K562 (cell line): ENCODE measurements around the gene USP46. TPM values are rescaled to one million over a fixed set of nuclear protein-coding genes. Genes with fewer than 3 reads are reported as not detected.
A peak's percentile ranks its signal among the peaks of the same experiment; 100 is the strongest.

Source experiments
- ATAC-seq: fragments of 200-7000 bp; cut with Tn5 transposase; 3 replicates; pipeline ENCODE4 v1.9.1; 2020; ENCODE audit warnings: moderate library complexity
- BruUV-seq: library from RNA; stranded (reverse); fragments of 400-500 nt; replicated peaks from 2 replicates; lab custom pipeline; 2021; lab: Mats Ljungman, UMichigan
- CTCF ChIA-PET: fragments of 300-600 bp; formaldehyde crosslinking; extraction: SDS; loops from one replicate; lab custom pipeline; 2021; ENCODE audit warnings: low intra/inter-chr PET ratio; lab: Yijun Ruan, JAX
- POLR2A ChIA-PET: fragments of 300-600, 350-650 bp; sonication (Branson Sonifier 250); formaldehyde crosslinking; extraction: SDS; loops from one replicate; lab custom pipeline; 2021; ENCODE audit warnings: antibody characterized with exemption, inconsistent platforms; lab: Yijun Ruan, JAX
- DNase-seq, 4 experiments: peaks; one replicate each; pipeline versions ENCODE4 v3.0.0 to v3.0.0-alpha.2; 2011 to 2018; ENCODE audit warnings: low spot score in 3 of 4, mixed read lengths in 3 of 4; ENCODE audit errors: extremely low read depth in 1 of 4
- FAIRE-seq: peaks from 2 replicates; lab custom pipeline; 2011; peaks lifted over from hg19 to GRCh38; lab: Jason Lieb, UNC
- H2AFZ ChIP-seq: 2 replicates; pipeline ENCODE4 v1.6.0; 2011; ENCODE audit warnings: low read depth, low read length, control low read depth, inconsistent platforms
- H3K27ac ChIP-seq: fragments of 200-600 bp; 3 replicates; pipeline ENCODE4 v1.8.0; 2011; ENCODE audit warnings: low read depth, mild to moderate bottlenecking, control low read depth, inconsistent platforms, low read length, moderate library complexity, mixed read lengths; ENCODE audit errors: extremely low read depth
- H3K27me3 ChIP-seq, 2 experiments: fragments of 300-600 bp in 1 of 2; 2 replicates in 1 of 2; 3 replicates in 1 of 2; pipeline versions ENCODE4 v1.6.0 to v1.8.0; 2011; ENCODE audit warnings: inconsistent platforms in 2 of 2, low read length in 2 of 2, mild to moderate bottlenecking in 1 of 2, mixed read lengths in 1 of 2, moderate library complexity in 1 of 2; ENCODE audit not compliant: control insufficient read depth in 2 of 2, insufficient read depth in 2 of 2
- H3K36me3 ChIP-seq: fragments of 300-600 bp; 3 replicates; pipeline ENCODE4 v1.8.0; 2011; ENCODE audit warnings: mild to moderate bottlenecking, low read length, inconsistent platforms; ENCODE audit not compliant: control insufficient read depth, insufficient read depth
- H3K4me1 ChIP-seq, 2 experiments: fragments of 200-600 bp in 1 of 2; replicated peaks in 1 of 2; 2 replicates in 1 of 2; 3 replicates in 1 of 2; pipeline versions ENCODE4 v1.5.1 to v1.8.0; 2011; ENCODE audit warnings: inconsistent platforms in 2 of 2, low read length in 2 of 2, mild to moderate bottlenecking in 1 of 2, mixed read lengths in 1 of 2, moderate library complexity in 1 of 2; ENCODE audit not compliant: control insufficient read depth in 2 of 2, insufficient read depth in 2 of 2
- H3K4me2 ChIP-seq: 2 replicates; pipeline ENCODE4 v1.6.1; 2011; ENCODE audit warnings: low read length, control low read depth, inconsistent platforms, mixed read lengths; ENCODE audit not compliant: insufficient read depth
- H3K4me3 ChIP-seq: fragments of 200-600 bp; sonication (generic), shearing (Covaris generic); 2 replicates; pipeline ENCODE4 v1.5.1; 2016; ENCODE audit warnings: control low read depth, inconsistent platforms
- H3K79me2 ChIP-seq: fragments of 200-600 bp; 3 replicates; pipeline ENCODE4 v1.8.0; 2011; ENCODE audit warnings: low read length, inconsistent platforms; ENCODE audit not compliant: control insufficient read depth, insufficient read depth
- H3K9ac ChIP-seq, 2 experiments: 2 replicates each; pipeline versions ENCODE4 v1.6.0 to v1.6.1; 2011; ENCODE audit warnings: low read depth in 2 of 2, low read length in 2 of 2, control low read depth in 1 of 2, inconsistent platforms in 1 of 2, mild to moderate bottlenecking in 1 of 2, mixed read lengths in 1 of 2; ENCODE audit not compliant: insufficient read depth in 1 of 2
- H3K9me1 ChIP-seq: one replicate; pipeline ENCODE4 v1.6.0; 2011; ENCODE audit warnings: inconsistent platforms, mild to moderate bottlenecking, low read length, moderate library complexity; ENCODE audit not compliant: control insufficient read depth, insufficient read depth
- H3K9me3 ChIP-seq: replicated peaks from 2 replicates; pipeline ENCODE4 v1.5.1; 2011; ENCODE audit warnings: low read depth, low read length, inconsistent platforms; ENCODE audit not compliant: control insufficient read depth, insufficient read depth
- H4K20me1 ChIP-seq: replicated peaks from 2 replicates; pipeline ENCODE4 v1.6.1; 2011; ENCODE audit warnings: low read length, inconsistent platforms, mixed read lengths; ENCODE audit not compliant: control insufficient read depth, insufficient read depth
- MAFF ChIP-seq: IDR thresholded peaks from 2 replicates; pipeline ENCODE4 v1.6.1; 2012; ENCODE audit warnings: low read length, improper control_type of control experiment
- RAD21 ChIP-seq, 2 experiments: fragments of 250-450 bp in 1 of 2; fragments of 450-650 bp in 1 of 2; sonication (Bioruptor Pico) in 1 of 2; formaldehyde crosslinking in 1 of 2; IDR thresholded peaks in 1 of 2; conservative IDR thresholded peaks in 1 of 2; 2 replicates each; pipeline versions ENCODE4 v1.4.0 to v1.8.0; 2020 to 2022; ENCODE audit warnings: mild to moderate bottlenecking in 2 of 2, moderate library complexity in 1 of 2
- RCOR1 ChIP-seq, 2 experiments: IDR thresholded peaks; 2 replicates each; pipeline ENCODE4 v1.6.1; 2012; ENCODE audit warnings: low read depth in 2 of 2, low read length in 2 of 2, borderline replicate concordance in 1 of 2, improper control_type of control experiment in 1 of 2
- THRAP3 ChIP-seq: fragments of 450-650 bp; IDR thresholded peaks from 2 replicates; pipeline ENCODE4 v1.6.1; 2016; ENCODE audit warnings: mild to moderate bottlenecking, inconsistent platforms, borderline replicate concordance
- ZFP1 ChIP-seq: fragments of 450-650 bp; formaldehyde crosslinking; IDR thresholded peaks from 2 replicates; pipeline ENCODE4 v1.4.0; 2020; ENCODE audit warnings: mild to moderate bottlenecking, mixed read lengths
- WGBS: fragments of 100-300 bp; shearing (Covaris generic); methylation state at CpG from one replicate; pipeline ENCODE4 v1.1.6; 2016; ENCODE audit warnings: low coverage, mixed read lengths; ENCODE audit not compliant: insufficient coverage; ENCODE audit errors: missing lambda C conversion rate; 5-methylcytosine and 5-hydroxymethylcytosine counted together
- in situ Hi-C: fragments of 300-500 bp; cut with MboI; formaldehyde crosslinking; loops from 4 replicates; pipeline ENCODE4 v1.15.0; 2018; ENCODE audit warnings: inconsistent platforms, mixed read lengths
- intact Hi-C: fragments of 100-400 bp; cut with micrococcal nuclease; formaldehyde crosslinking; loops from 2 replicates; pipeline ENCODE4 v1.14.2; 2022
- polyA plus RNA-seq, 8 experiments: library from polyadenylated mRNA; depleted of rRNA in 4 of 8; stranded (reverse) in 5 of 8; unstranded in 3 of 8; fragments of >200 nt; fragmentation: Nextera tagmentation in 2 of 8; fragmentation: Illumina TruSeq in 1 of 8; extraction: Ambion mirVana in 2 of 8; extraction: Trizol in 1 of 8; gene quantifications; 2 replicates each; pipeline versions ENCODE4 v1.2.1 to v1.2.3, GENCODE V29; 2011 to 2014; ENCODE audit warnings: inconsistent platforms in 1 of 8, missing spikeins in 1 of 8
- total RNA-seq, 7 experiments: library from RNA; depleted of rRNA in 6 of 7; stranded (reverse); fragments of >200 nt in 6 of 7; fragmentation: Illumina TruSeq in 2 of 7; extraction: Trizol in 2 of 7; gene quantifications; 2 replicates each; pipeline versions ENCODE4 v1.2.1 to v1.2.3, GENCODE V29; 2011 to 2021; ENCODE audit warnings: low replicate concordance in 1 of 7
- TF ChIP-seq, protein P1 (sequence below): sonication (generic); formaldehyde crosslinking; IDR thresholded peaks from 2 replicates; pipeline ENCODE4 v1.8.1; 2023; ENCODE audit warnings: mild to moderate bottlenecking, missing genetic modification reagents
- TF ChIP-seq, protein P2 (sequence below): fragments of 250-450 bp; sonication (Bioruptor Pico); IDR thresholded peaks from 2 replicates; pipeline ENCODE4 v1.8.0; 2021; ENCODE audit warnings: borderline replicate concordance, mild to moderate bottlenecking, moderate library complexity; ENCODE audit not compliant: poor library complexity, severe bottlenecking
- TF ChIP-seq, protein P3 (sequence below), 3 experiments: IDR thresholded peaks in 2 of 3; conservative IDR thresholded peaks in 1 of 3; 2 replicates each; pipeline ENCODE4 v1.5.1; 2011 to 2012; ENCODE audit warnings: low read length in 3 of 3, mild to moderate bottlenecking in 3 of 3, control low read depth in 2 of 3, improper control_type of control experiment in 1 of 3, inconsistent platforms in 1 of 3, low read depth in 1 of 3, mixed read lengths in 1 of 3, moderate library complexity in 1 of 3; ENCODE audit not compliant: insufficient read depth in 2 of 3
- TF ChIP-seq, protein P4 (sequence below): fragments of 250-450 bp; sonication (Bioruptor Pico); IDR thresholded peaks from 2 replicates; pipeline ENCODE4 v1.4.0; 2020; ENCODE audit warnings: borderline replicate concordance

Gene USP46
- total and polyA plus RNA-seq, 9 of the 15 experiments (the other 6 are each of a cell fraction or from before 2014, with no cell fraction given) = 3.0 to 11.7 (median 8.4) TPM

DNA sequence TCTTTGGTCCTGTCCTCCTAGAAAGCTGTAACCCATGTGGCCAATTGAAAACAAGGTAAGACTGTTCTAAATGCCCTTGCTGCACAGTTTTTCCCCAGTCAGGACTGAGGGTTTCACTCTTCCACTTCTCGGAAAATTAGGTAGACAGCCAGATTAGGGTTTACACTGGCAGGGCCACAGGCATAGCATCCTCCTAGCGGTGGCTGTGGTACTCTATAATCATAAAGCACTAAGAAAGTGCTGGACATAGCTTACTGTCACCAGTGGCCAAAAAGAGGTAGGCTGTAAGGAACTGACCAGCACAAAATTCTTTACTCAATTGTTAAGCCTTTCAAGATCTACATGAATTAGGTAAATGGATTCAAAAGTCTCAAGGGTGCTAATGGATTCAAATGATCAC, 11.6 kb upstream of the USP46 start:
- TF ChIP-seq RCOR1 (IDR thresholded peaks at IDR 0.05; ENCODE audit: borderline replicate concordance in 1 of 2, low read depth in 2 of 2, low read length in 2 of 2) (no peak), THRAP3 (no peak), MAFF (no peak), RAD21 (CRISPR knock-in tag; conservative IDR thresholded peaks at IDR 0.05 in 1 of 2, IDR thresholded peaks at IDR 0.05 in 1 of 2) (peak in 1 of 2 experiments; percentile 7; a peak in 1 of 4 replicates), ZFP1 (CRISPR knock-in tag) (no peak)
- TF ChIP-seq, protein P1, sequence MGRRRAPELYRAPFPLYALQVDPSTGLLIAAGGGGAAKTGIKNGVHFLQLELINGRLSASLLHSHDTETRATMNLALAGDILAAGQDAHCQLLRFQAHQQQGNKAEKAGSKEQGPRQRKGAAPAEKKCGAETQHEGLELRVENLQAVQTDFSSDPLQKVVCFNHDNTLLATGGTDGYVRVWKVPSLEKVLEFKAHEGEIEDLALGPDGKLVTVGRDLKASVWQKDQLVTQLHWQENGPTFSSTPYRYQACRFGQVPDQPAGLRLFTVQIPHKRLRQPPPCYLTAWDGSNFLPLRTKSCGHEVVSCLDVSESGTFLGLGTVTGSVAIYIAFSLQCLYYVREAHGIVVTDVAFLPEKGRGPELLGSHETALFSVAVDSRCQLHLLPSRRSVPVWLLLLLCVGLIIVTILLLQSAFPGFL (CRISPR knock-in tag) = no peak
- TF ChIP-seq, protein P2, sequence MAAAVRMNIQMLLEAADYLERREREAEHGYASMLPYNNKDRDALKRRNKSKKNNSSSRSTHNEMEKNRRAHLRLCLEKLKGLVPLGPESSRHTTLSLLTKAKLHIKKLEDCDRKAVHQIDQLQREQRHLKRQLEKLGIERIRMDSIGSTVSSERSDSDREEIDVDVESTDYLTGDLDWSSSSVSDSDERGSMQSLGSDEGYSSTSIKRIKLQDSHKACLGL (CRISPR knock-in tag) = no peak
- TF ChIP-seq, protein P3, sequence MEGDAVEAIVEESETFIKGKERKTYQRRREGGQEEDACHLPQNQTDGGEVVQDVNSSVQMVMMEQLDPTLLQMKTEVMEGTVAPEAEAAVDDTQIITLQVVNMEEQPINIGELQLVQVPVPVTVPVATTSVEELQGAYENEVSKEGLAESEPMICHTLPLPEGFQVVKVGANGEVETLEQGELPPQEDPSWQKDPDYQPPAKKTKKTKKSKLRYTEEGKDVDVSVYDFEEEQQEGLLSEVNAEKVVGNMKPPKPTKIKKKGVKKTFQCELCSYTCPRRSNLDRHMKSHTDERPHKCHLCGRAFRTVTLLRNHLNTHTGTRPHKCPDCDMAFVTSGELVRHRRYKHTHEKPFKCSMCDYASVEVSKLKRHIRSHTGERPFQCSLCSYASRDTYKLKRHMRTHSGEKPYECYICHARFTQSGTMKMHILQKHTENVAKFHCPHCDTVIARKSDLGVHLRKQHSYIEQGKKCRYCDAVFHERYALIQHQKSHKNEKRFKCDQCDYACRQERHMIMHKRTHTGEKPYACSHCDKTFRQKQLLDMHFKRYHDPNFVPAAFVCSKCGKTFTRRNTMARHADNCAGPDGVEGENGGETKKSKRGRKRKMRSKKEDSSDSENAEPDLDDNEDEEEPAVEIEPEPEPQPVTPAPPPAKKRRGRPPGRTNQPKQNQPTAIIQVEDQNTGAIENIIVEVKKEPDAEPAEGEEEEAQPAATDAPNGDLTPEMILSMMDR (IDR thresholded peaks at IDR 0.05 in 2 of 3, conservative IDR thresholded peaks at IDR 0.05 in 1 of 3; ENCODE audit: insufficient read depth in 2 of 3, low read depth in 1 of 3, low read length in 3 of 3) = peak; percentile 25 to 30 (median 29); a peak in 3 of 6 replicates
- TF ChIP-seq, protein P4, sequence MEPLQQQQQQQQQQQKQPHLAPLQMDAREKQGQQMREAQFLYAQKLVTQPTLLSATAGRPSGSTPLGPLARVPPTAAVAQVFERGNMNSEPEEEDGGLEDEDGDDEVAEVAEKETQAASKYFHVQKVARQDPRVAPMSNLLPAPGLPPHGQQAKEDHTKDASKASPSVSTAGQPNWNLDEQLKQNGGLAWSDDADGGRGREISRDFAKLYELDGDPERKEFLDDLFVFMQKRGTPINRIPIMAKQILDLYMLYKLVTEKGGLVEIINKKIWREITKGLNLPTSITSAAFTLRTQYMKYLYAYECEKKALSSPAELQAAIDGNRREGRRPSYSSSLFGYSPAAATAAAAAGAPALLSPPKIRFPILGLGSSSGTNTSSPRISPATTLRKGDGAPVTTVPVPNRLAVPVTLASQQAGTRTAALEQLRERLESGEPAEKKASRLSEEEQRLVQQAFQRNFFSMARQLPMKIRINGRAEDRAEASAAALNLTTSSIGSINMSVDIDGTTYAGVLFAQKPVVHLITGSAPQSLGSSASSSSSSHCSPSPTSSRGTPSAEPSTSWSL (CRISPR knock-in tag) = no peak
- in situ Hi-C loops = no loop called here
- Histone ChIP-seq H3K27me3 (peaks cover 0 to 7% of the 10 kb centered on the region in 2 experiments; a peak in 2 of 5 replicates), H3K4me3 (no peak overlapping the region), H3K36me3 (no peaks in the 10 kb centered on the region), H3K27ac (no peak overlapping the region), H3K4me1 (no peaks in the 10 kb centered on the region), H2AFZ (no peak overlapping the region), H3K9ac (no peak overlapping the region), H3K79me2 (no peaks in the 10 kb centered on the region), H4K20me1 (no peaks in the 10 kb centered on the region), H3K4me2 (no peak overlapping the region), H3K9me1 (no peaks in the 10 kb centered on the region), H3K9me3 (no peaks in the 10 kb centered on the region)
- FAIRE-seq (peak; percentile 61), DNase-seq (peak in 1 of 4 experiments; percentile 14), ATAC-seq (peak; percentile 92)
- ChIA-PET POLR2A (interaction anchor here (0.7 kb wide), 1 partner anchor 10 kb away, joined by 4 read pairs; no protein-coding TSS in a partner anchor), CTCF (no interaction called here)
- WGBS = 0% methylated on average over 2 of the region's 2 CpGs
- intact Hi-C loops = no loop called here
- no TSS peak for BruUV-seq
